ENCODE data around the gene WBP2NL.

GRCh38 chr22:41968601-41969000 lies 30.0 kb upstream of the WBP2NL start:
- TF ChIP-seq CTCF (IDR thresholded peaks at IDR 0.05; ENCODE audit: low read depth, low read length, poor library complexity, severe bottlenecking), result no peak
- no peak for TF ChIP-seq EZH2phosphoT487 (IDR thresholded peaks at IDR 0.05; ENCODE audit: borderline replicate concordance, low read length)
